ENCODE results near the gene LRMDA.

DNA sequence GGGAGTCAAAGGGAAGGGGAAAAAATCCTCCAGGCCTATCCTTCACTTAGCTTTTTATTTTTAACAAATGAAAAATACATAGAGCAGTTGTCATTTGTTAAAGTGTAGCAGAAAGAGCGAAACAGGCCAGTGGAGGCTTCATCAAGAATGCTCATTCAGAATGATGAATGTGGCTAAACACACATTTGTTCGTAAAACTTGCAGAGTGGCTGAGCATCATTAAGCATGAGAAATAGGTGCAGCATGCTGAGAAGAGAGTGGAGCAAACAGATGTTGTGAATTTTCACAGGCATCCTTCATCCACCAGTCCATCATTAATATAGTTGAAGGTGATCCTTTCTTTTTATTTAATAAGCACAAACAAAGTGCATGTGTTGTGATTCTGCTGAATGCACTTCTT is 407.6 kb downstream of the LRMDA start:
- TF ChIP-seq TAF1 (IDR thresholded peaks at IDR 0.05; ENCODE audit: low read depth) (no peak), NFIC (IDR thresholded peaks at IDR 0.05) (no peak), TEAD4 (IDR thresholded peaks at IDR 0.05) (no peak), EP300 (IDR thresholded peaks at IDR 0.05; ENCODE audit: borderline replicate concordance) (no peak), YY1 (IDR thresholded peaks at IDR 0.05; ENCODE audit: low read depth) (no peak), FOXM1 (IDR thresholded peaks at IDR 0.05; ENCODE audit: borderline replicate concordance, low read depth) (no peak), CREB1 (IDR thresholded peaks at IDR 0.05; ENCODE audit: low read depth) (no peak), RAD21 (IDR thresholded peaks at IDR 0.05; ENCODE audit: low read depth) (no peak), CEBPB (IDR thresholded peaks at IDR 0.05) (no peak)
- TF ChIP-seq, protein P1, sequence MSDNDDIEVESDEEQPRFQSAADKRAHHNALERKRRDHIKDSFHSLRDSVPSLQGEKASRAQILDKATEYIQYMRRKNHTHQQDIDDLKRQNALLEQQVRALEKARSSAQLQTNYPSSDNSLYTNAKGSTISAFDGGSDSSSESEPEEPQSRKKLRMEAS (IDR thresholded peaks at IDR 0.05) = no peak
- TF ChIP-seq, protein P2, sequence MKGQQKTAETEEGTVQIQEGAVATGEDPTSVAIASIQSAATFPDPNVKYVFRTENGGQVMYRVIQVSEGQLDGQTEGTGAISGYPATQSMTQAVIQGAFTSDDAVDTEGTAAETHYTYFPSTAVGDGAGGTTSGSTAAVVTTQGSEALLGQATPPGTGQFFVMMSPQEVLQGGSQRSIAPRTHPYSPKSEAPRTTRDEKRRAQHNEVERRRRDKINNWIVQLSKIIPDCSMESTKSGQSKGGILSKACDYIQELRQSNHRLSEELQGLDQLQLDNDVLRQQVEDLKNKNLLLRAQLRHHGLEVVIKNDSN (IDR thresholded peaks at IDR 0.05) = no peak

Measured in Ishikawa (cell line).